Heart right ventricle (tissue), 16 donors: ENCODE measurements around the gene KIF26A. TPM values are rescaled to one million over a fixed set of nuclear protein-coding genes. Genes with fewer than 3 reads are reported as not detected.

ENCODE experiments used
- ATAC-seq, 8 donors: fragments of 200-7000 bp; cut with Tn5 transposase; one replicate each; pipeline ENCODE4 v1.9.1; 2020; ENCODE audit warnings: mild to moderate bottlenecking in 8 of 8, moderate library complexity in 8 of 8, moderate number of reproducible peaks in 1 of 8
- DNase-seq, 2 donors: peaks; one replicate each; pipeline ENCODE4 v3.0.0-alpha.2; 2020
- H3K27ac ChIP-seq, 10 donors: fragments of 200-600 bp; sonication (generic) in 2 of 10; one replicate each; pipeline versions ENCODE4 v1.5.0 to v1.8.0; 2020 to 2022; ENCODE audit warnings: mild to moderate bottlenecking in 3 of 10
- H3K27me3 ChIP-seq, 7 donors: fragments of 200-600 bp; one replicate each; pipeline ENCODE4 v1.8.0; 2021 to 2022; ENCODE audit warnings: mild to moderate bottlenecking in 2 of 7
- H3K36me3 ChIP-seq, 9 donors: fragments of 200-600 bp; sonication (generic) in 1 of 9; one replicate each; pipeline versions ENCODE4 v1.5.0 to v1.8.0; 2020 to 2022; ENCODE audit warnings: mild to moderate bottlenecking in 2 of 9
- H3K4me1 ChIP-seq, 9 donors: fragments of 200-600 bp; sonication (generic) in 1 of 9; one replicate each; pipeline versions ENCODE4 v1.5.0 to v1.8.0; 2020 to 2022; ENCODE audit warnings: mild to moderate bottlenecking in 4 of 9
- H3K4me3 ChIP-seq, 10 donors: fragments of 200-600 bp; sonication (generic) in 2 of 10; one replicate each; pipeline versions ENCODE4 v1.5.0 to v1.8.0; 2020 to 2022; ENCODE audit warnings: mild to moderate bottlenecking in 7 of 10, moderate library complexity in 2 of 10
- H3K9me3 ChIP-seq, 11 donors: fragments of 200-600 bp in 10 of 11; sonication (generic) in 2 of 11; one replicate each; pipeline versions ENCODE4 v1.5.0 to v1.8.0; 2013 to 2022; ENCODE audit warnings: mild to moderate bottlenecking in 2 of 11, control low read depth in 1 of 11, moderate library complexity in 1 of 11
- CTCF ChIP-seq, 9 donors: fragments of 200-600 bp; sonication (generic) in 2 of 9; IDR thresholded peaks; one replicate each; pipeline versions ENCODE4 v1.5.0 to v1.8.0; 2021 to 2022; ENCODE audit warnings: antibody characterized with exemption in 9 of 9, mild to moderate bottlenecking in 5 of 9, moderate library complexity in 1 of 9
- WGBS, 2 donors: extraction: QIAGEN DNeasy Blood & Tissue Kit; methylation state at CpG; one replicate each; pipeline ENCODE4 v1.1.7; 2013; ENCODE audit warnings: inconsistent platforms in 1 of 2; 5-methylcytosine and 5-hydroxymethylcytosine counted together
- intact Hi-C, 10 donors: fragments of 100-400 bp; cut with DNase I; formaldehyde crosslinking; loops; one replicate each; pipeline versions ENCODE4 v1.11.1 to v1.14.2; 2022
- polyA plus RNA-seq, 2 donors: library from polyadenylated mRNA; stranded (reverse); fragments of 200-250 nt; gene quantifications; one replicate each; pipeline ENCODE4 v1.2.3, GENCODE V29; 2013
- total RNA-seq, 10 donors: library from RNA; stranded (reverse); fragmentation: NEBNext Ultra II Directional in 3 of 10; extraction: Animal tissue kit (Norgen Biotek cat#: 25700) in 3 of 10; gene quantifications; one replicate each; pipeline versions ENCODE4 v1.2.1 to v1.2.4, GENCODE V29; 2021 to 2023
- donor health status: Arrhythmogenic right ventricular cardiomyopathy.
- donor health status: ischemic (EF 13 %, LVEDD 7.1; RV severe dilation, severe dysfunction).
- donor health status: healthy with polysubstance abuse.
- donor health status: DM: no; HTN: yes; CAD: no.
- donor health status: DM: no; HTN: no; CAD: no.
- donor health status: ischemic (EF 25% LVEDD 6.9; RV normal size, moderate dysfunction).
- donor health status: ischemic (EF 25% LVEDD 5.7; RV mildly dilated, moderate dysfunction).
- donor health status: healthy.
- donor health status: DM: yes; HTN: yes; CAD: no.
- donor health status: Ischemic cardiomyopathy.
- donor health status: ischemic (EF 35%, LVEDD 5.7; RV mildly dilated, moderate dysfunction).
- donor health status: nonischemic (EF 11% LVEDD 7.7; RV severe dilation, severe dysfunction).
- donor health status: DM: yes; HTN: yes; CAD: no.
- donor health status: PGD.
- donor health status: ischemic (EF 29% LVEDD 5.4; RV normal size, mild dysfunction).
- donor health status: nonischemic (EF 23%, LVEDD 6.1; RV moderate dilation, normal function).

KIF26A gene
- total and polyA plus RNA-seq, 12 donors, result 4.1 to 12.2 (median 6.6) TPM

- Histone ChIP-seq H3K27me3 (peaks cover 3 to 31% (median 22%) of the 10 kb centered on the region in 7 donors), H3K4me1 (peaks cover 0 to 5% (median 4%) of the 10 kb centered on the region in 9 donors), H3K27ac (no peak overlapping the region), H3K9me3 (no peaks in the 10 kb centered on the region), H3K36me3 (no peaks in the 10 kb centered on the region), H3K4me3 (no peak overlapping the region)
- no peak for ATAC-seq
- whole genome bisulfite sequencing, 2 donors, result 80 to 81% methylated on average over 20 to 21 of the region's 21 CpGs
- intact Hi-C loops, result no loop called here
- no peak for TF ChIP-seq CTCF (IDR thresholded peaks at IDR 0.05)
- peak in 1 of 2 donors; percentile 8 for DNase-seq
Observed at GRCh38 chr14:104111301-104112112, 26.9 kb upstream of the KIF26A start.

GRCh38 chr14:104112113-104112505 is 26.3 kb upstream of the KIF26A start:
- DNase-seq, result peak in 1 of 2 donors; percentile 8
- H3K4me1 ChIP-seq, result peaks cover 0 to 9% (median 6%) of the 10 kb centered on the region in 9 donors
- no peak overlapping the region for H3K4me3 ChIP-seq
- peaks cover 8 to 32% (median 28%) of the 10 kb centered on the region in 7 donors for H3K27me3 ChIP-seq
- no peak for ATAC-seq
- H3K27ac ChIP-seq, result no peak overlapping the region
- no peaks in the 10 kb centered on the region for H3K36me3 ChIP-seq
- H3K9me3 ChIP-seq, result no peaks in the 10 kb centered on the region
- 86 to 92% methylated on average over 5 to 6 of the region's 6 CpGs for WGBS, 2 donors
- TF ChIP-seq CTCF (IDR thresholded peaks at IDR 0.05), result no peak
- intact Hi-C loops, result no loop called here

- Histone ChIP-seq H3K27ac (no peak overlapping the region), H3K4me1 (peaks cover 0 to 17% (median 13%) of the 10 kb centered on the region in 9 donors), H3K27me3 (peaks cover 15 to 40% (median 36%) of the 10 kb centered on the region in 7 donors), H3K9me3 (no peaks in the 10 kb centered on the region), H3K36me3 (no peaks in the 10 kb centered on the region), H3K4me3 (no peak overlapping the region)
- no peak for TF ChIP-seq CTCF (IDR thresholded peaks at IDR 0.05)
- DNase-seq (no peak), ATAC-seq (no peak)
- intact Hi-C loops, result no loop called here
- WGBS, 2 donors, result 61 to 79% methylated on average over 17 of the region's 17 CpGs
Observed at GRCh38 chr14:104112609-104113571, 25.5 kb upstream of the KIF26A start.
